Mesendoderm (in vitro differentiated cells): ENCODE data around the gene ADAMTS20. TPM values are rescaled to one million over a fixed set of nuclear protein-coding genes. Genes with fewer than 3 reads are reported as not detected.

Experiments used
- DNase-seq: peaks from one replicate; pipeline ENCODE4 v3.0.0; 2013
- H2AK5ac ChIP-seq: 2 replicates; pipeline ENCODE4 v1.6.1; 2013; ENCODE audit warnings: low read length, inconsistent platforms
- H2BK120ac ChIP-seq: 2 replicates; pipeline ENCODE4 v1.6.1; 2013; ENCODE audit warnings: low read depth, mild to moderate bottlenecking, low read length, moderate library complexity, mixed read lengths
- H2BK15ac ChIP-seq: replicated peaks from 2 replicates; pipeline ENCODE4 v1.6.1; 2013; ENCODE audit warnings: low read depth, mild to moderate bottlenecking, moderate library complexity
- H2BK5ac ChIP-seq: 2 replicates; pipeline ENCODE4 v1.6.1; 2013; ENCODE audit warnings: low read length, inconsistent platforms
- H3K18ac ChIP-seq: 2 replicates; pipeline ENCODE4 v1.6.1; 2013; ENCODE audit warnings: mild to moderate bottlenecking, low read length, mixed read lengths
- H3K23ac ChIP-seq: one replicate; pipeline ENCODE4 v1.6.1; 2013; ENCODE audit warnings: low read length
- H3K27ac ChIP-seq: 2 replicates; pipeline ENCODE4 v1.5.1; 2013; ENCODE audit warnings: low read depth, mild to moderate bottlenecking, inconsistent platforms, low read length, moderate library complexity
- H3K27me3 ChIP-seq: 2 replicates; pipeline ENCODE4 v1.6.1; 2013; ENCODE audit warnings: low read length, control low read depth, mild to moderate bottlenecking, inconsistent platforms; ENCODE audit not compliant: insufficient read depth, poor library complexity
- H3K36me3 ChIP-seq: 2 replicates; pipeline ENCODE4 v1.6.1; 2013; ENCODE audit warnings: low read length, inconsistent platforms; ENCODE audit not compliant: control insufficient read depth, insufficient read depth
- H3K4ac ChIP-seq: one replicate; pipeline ENCODE4 v1.6.1; 2013; ENCODE audit warnings: low read depth, mild to moderate bottlenecking, low read length, moderate library complexity
- H3K4me1 ChIP-seq: 2 replicates; pipeline ENCODE4 v1.6.1; 2013; ENCODE audit warnings: low read depth, low read length, inconsistent platforms; ENCODE audit not compliant: control insufficient read depth
- H3K4me2 ChIP-seq: 2 replicates; pipeline ENCODE4 v1.6.1; 2013; ENCODE audit warnings: low read length
- H3K4me3 ChIP-seq: 2 replicates; pipeline ENCODE4 v1.5.1; 2013; ENCODE audit warnings: mild to moderate bottlenecking, low read length
- H3K56ac ChIP-seq: one replicate; pipeline ENCODE4 v1.6.1; 2013; ENCODE audit warnings: low read length
- H3K79me1 ChIP-seq: 2 replicates; pipeline ENCODE4 v1.6.1; 2013; ENCODE audit warnings: low read length, inconsistent platforms
- H3K79me2 ChIP-seq: 2 replicates; pipeline ENCODE4 v1.6.1; 2013; ENCODE audit warnings: mild to moderate bottlenecking, low read length; ENCODE audit not compliant: control insufficient read depth, insufficient read depth
- H3K9ac ChIP-seq: 2 replicates; pipeline ENCODE4 v1.6.1; 2013; ENCODE audit warnings: low read length, inconsistent platforms
- H4K5ac ChIP-seq: one replicate; pipeline ENCODE4 v1.6.1; 2013; ENCODE audit warnings: low read length
- H4K8ac ChIP-seq: one replicate; pipeline ENCODE4 v1.6.1; 2013; ENCODE audit warnings: low read depth, mild to moderate bottlenecking, control low read depth, low read length, moderate library complexity
- WGBS: extraction: QIAGEN DNeasy Blood & Tissue Kit; methylation state at CpG from one replicate; pipeline ENCODE4 v1.1.7; 2013; ENCODE audit warnings: low lambda C conversion rate, missing lambda C conversion rate; ENCODE audit not compliant: insufficient coverage; ENCODE audit errors: extremely low coverage; 5-methylcytosine and 5-hydroxymethylcytosine counted together
- polyA plus RNA-seq, 2 experiments: library from polyadenylated mRNA; stranded (reverse); fragments of 200-250 nt; gene quantifications; one replicate each; pipeline ENCODE4 v1.2.3, GENCODE V29; 2013

Gene ADAMTS20
- polyA plus RNA-seq (2013, experiment 1 of 2) = 0.90 TPM
- 0.91 TPM for polyA plus RNA-seq (2013, experiment 2 of 2)

GRCh38 chr12:43551971-43552559 is at the start of gene ADAMTS20:
Gene ADAMTS20, minus strand, starts transcription at chr12:43552203. Its CDS starts 282 bp downstream, at chr12:43551921.
- Histone ChIP-seq H3K4me2 (peak within 1 kb of the TSS; percentile 90), H3K4ac (no peak within 1 kb of the TSS), H4K5ac (no peak within 1 kb of the TSS), H3K4me1 (peaks cover 2% of the 10 kb centered on the region), H3K27me3 (no peaks in the 10 kb centered on the region), H3K18ac (no peak within 1 kb of the TSS), H3K9ac (peak within 1 kb of the TSS; percentile 72), H2BK5ac (no peak within 1 kb of the TSS), H3K79me1 (no peaks in the 10 kb centered on the region), H3K27ac (no peak within 1 kb of the TSS), H3K36me3 (no peaks in the 10 kb centered on the region), H3K79me2 (no peaks in the 10 kb centered on the region), H4K8ac (no peak within 1 kb of the TSS), H2BK15ac (no peak within 1 kb of the TSS), H2BK120ac (no peak within 1 kb of the TSS), H3K4me3 (peak within 1 kb of the TSS; percentile 49), H3K23ac (peak within 1 kb of the TSS; percentile 37), H3K56ac (peak within 1 kb of the TSS; percentile 85), H2AK5ac (no peak within 1 kb of the TSS)
- peak; percentile 93 for DNase-seq
- WGBS = no CpG with 5 or more reads among the region's 51 CpGs

- no CpG with 5 or more reads among the region's 1 CpG for WGBS
- Histone ChIP-seq H3K23ac (no peak overlapping the region), H3K4me2 (no peak overlapping the region), H3K27ac (no peak overlapping the region), H2BK120ac (no peak overlapping the region), H2AK5ac (no peak overlapping the region), H3K4ac (no peak overlapping the region), H3K27me3 (no peaks in the 10 kb centered on the region), H4K5ac (no peak overlapping the region), H3K56ac (no peak overlapping the region), H3K79me2 (no peaks in the 10 kb centered on the region), H4K8ac (no peak overlapping the region), H3K79me1 (no peaks in the 10 kb centered on the region), H3K4me3 (no peak overlapping the region), H3K36me3 (no peaks in the 10 kb centered on the region), H3K4me1 (no peaks in the 10 kb centered on the region), H2BK15ac (no peak overlapping the region), H3K18ac (no peak overlapping the region), H2BK5ac (no peak overlapping the region), H3K9ac (no peak overlapping the region)
- no peak for DNase-seq
These were observed 47.7 kb upstream of the ADAMTS20 start for GRCh38 chr12:43599708-43600107.

- no peak overlapping the region for H3K18ac ChIP-seq
These were observed 47.1 kb upstream of the ADAMTS20 start for GRCh38 chr12:43599066-43599465.

DNA sequence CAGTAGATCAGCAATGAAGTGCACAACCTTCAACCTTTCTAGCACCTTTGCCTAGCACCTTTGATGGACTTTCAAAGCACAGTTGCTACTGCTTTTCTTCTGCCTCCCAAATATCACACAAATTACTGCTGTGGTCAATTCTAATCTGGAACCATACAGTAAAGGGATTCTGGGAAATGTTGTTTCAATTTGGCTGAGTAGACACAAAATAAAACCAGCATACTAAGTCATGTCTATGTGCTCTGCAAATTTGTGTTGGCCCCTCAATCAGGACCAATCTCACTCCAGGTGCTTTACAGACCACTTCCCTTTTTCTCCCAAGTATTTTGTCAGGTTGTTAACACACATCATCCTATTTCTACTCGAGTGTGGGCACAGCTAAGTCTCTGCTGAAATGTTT is 38.3 kb upstream of the ADAMTS20 start:
- no peak overlapping the region for H4K5ac ChIP-seq
- H3K27me3 ChIP-seq = no peaks in the 10 kb centered on the region
- H2BK120ac ChIP-seq = no peak overlapping the region
- H3K4ac ChIP-seq = no peak overlapping the region
- H2BK15ac ChIP-seq = no peak overlapping the region
- no peak overlapping the region for H4K8ac ChIP-seq
- H3K4me1 ChIP-seq = no peaks in the 10 kb centered on the region
- no peak for DNase-seq
- no peak overlapping the region for H2AK5ac ChIP-seq
- no peak overlapping the region for H3K23ac ChIP-seq
- H3K27ac ChIP-seq = no peak overlapping the region
- no peaks in the 10 kb centered on the region for H3K79me1 ChIP-seq
- no peak overlapping the region for H3K4me2 ChIP-seq
- H3K79me2 ChIP-seq = no peaks in the 10 kb centered on the region
- no peak overlapping the region for H3K9ac ChIP-seq
- no peaks in the 10 kb centered on the region for H3K36me3 ChIP-seq
- no peak overlapping the region for H3K18ac ChIP-seq
- no peak overlapping the region for H3K4me3 ChIP-seq
- H3K56ac ChIP-seq = no peak overlapping the region
- WGBS = no CpG with 5 or more reads among the region's 1 CpG
- no peak overlapping the region for H2BK5ac ChIP-seq

More at GRCh38 chr12:43599066-43599465, 47.1 kb upstream of the ADAMTS20 start:
- Histone ChIP-seq H3K27me3 (no peaks in the 10 kb centered on the region), H2BK120ac (no peak overlapping the region), H4K8ac (no peak overlapping the region), H3K36me3 (no peaks in the 10 kb centered on the region), H2AK5ac (no peak overlapping the region), H3K27ac (no peak overlapping the region), H3K9ac (no peak overlapping the region), H3K4me1 (no peaks in the 10 kb centered on the region), H3K4ac (no peak overlapping the region), H3K4me3 (no peak overlapping the region), H4K5ac (no peak overlapping the region), H3K56ac (no peak overlapping the region), H3K4me2 (no peak overlapping the region), H2BK5ac (no peak overlapping the region), H3K23ac (no peak overlapping the region), H3K79me1 (no peaks in the 10 kb centered on the region), H3K79me2 (no peaks in the 10 kb centered on the region), H2BK15ac (no peak overlapping the region)
- no peak for DNase-seq
- no CpG with 5 or more reads among the region's 3 CpGs for WGBS

DNA sequence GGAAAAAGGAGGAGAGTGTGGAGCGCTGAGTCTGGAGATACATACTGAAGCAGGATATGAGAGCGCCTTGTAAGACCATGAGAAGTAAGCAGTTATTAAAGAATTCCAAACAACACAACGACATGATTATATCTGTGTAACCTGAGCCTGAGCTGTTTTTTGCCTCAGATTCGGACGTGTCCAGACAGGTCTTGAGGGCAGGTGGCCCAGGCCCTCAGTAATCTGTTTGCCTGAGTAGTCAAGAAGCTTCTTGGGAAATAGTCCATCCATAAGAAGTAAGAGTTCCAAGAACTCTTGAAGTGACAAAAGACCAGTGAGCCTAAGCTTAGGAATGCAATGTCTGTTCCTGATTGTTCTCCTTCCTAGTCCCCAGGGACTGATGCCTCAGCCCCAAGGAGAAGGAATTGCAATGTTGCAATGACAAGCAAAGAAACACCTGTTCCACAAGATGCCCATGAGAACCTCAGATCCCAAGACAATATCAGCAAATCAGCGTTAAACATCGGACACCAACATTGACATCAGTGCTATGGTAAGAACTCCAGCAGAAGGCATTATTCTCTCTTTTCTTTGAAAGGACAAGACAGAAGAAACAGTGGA is 34.7 kb upstream of the ADAMTS20 start:
- Histone ChIP-seq H3K4me1 (no peaks in the 10 kb centered on the region), H3K79me1 (no peaks in the 10 kb centered on the region), H2BK15ac (no peak overlapping the region), H2AK5ac (no peak overlapping the region), H4K5ac (no peak overlapping the region), H3K23ac (no peak overlapping the region), H3K4ac (no peak overlapping the region), H3K27ac (no peak overlapping the region), H3K9ac (no peak overlapping the region), H3K56ac (no peak overlapping the region), H3K36me3 (no peaks in the 10 kb centered on the region), H3K18ac (no peak overlapping the region), H4K8ac (no peak overlapping the region), H3K4me2 (no peak overlapping the region), H3K4me3 (no peak overlapping the region), H3K79me2 (no peaks in the 10 kb centered on the region), H2BK5ac (no peak overlapping the region), H3K27me3 (no peaks in the 10 kb centered on the region), H2BK120ac (no peak overlapping the region)
- WGBS = no CpG with 5 or more reads among the region's 7 CpGs
- DNase-seq = no peak
